Measurements from ENCODE around the gene FOXL1.
"Not testable (repeated sequence)": the region's sequence is repeated elsewhere in the genome, so short reads cannot be mapped to it uniquely, and the experiment has no call there.

The FOXL1 gene

DNA sequence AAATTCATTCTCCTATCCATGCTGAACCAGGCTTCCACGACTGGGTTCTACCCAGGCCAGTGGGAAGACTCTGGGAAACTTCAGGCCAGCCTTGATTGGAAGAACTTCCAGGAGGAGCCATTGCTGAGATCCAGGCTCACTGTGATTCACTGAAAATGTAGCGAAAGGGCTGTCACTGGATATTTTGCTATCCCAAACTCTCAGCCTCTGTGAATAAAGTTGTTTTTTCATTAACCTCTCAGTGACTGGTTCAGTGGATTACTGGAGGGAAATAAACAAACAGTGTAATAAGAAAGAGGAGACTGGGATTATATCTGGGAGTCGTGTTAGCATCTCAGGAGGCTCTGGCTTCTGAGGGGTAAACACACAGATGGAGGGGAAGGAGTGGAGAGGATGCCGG lies 3.1 kb downstream of the FOXL1 start:
- no peak for DNase-seq

DNA sequence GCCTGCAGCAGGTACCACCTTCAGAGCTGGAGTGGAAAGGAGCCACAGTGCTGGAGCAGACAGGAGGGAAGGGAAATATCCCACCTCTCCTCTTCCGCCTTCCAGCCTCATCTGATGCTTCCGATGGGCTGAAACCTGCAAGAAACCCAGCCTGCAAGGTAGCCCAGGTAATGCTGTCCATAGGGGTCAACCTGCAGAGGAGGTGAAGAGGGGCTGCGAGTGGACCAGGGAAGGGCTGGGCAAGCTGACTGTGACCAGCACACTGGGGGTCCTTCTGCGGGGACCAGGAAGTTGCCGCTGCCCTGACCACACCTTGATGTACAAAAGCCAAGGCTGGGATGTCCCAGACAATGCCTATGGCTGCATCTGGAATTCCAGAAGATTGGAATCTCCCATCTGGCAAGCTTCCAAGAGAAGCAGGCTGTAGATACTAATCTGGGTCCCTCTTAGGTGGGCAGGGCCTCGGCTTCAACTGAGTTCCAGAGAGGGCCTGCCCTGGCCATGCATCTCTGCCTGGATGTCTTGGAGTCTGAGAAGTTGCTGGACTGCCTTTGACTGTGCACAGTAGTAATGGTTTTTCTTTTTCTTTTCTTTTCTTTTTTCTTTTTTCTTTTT lies 5.8 kb downstream of the FOXL1 start:
- DNase-seq, result no peak

DNA sequence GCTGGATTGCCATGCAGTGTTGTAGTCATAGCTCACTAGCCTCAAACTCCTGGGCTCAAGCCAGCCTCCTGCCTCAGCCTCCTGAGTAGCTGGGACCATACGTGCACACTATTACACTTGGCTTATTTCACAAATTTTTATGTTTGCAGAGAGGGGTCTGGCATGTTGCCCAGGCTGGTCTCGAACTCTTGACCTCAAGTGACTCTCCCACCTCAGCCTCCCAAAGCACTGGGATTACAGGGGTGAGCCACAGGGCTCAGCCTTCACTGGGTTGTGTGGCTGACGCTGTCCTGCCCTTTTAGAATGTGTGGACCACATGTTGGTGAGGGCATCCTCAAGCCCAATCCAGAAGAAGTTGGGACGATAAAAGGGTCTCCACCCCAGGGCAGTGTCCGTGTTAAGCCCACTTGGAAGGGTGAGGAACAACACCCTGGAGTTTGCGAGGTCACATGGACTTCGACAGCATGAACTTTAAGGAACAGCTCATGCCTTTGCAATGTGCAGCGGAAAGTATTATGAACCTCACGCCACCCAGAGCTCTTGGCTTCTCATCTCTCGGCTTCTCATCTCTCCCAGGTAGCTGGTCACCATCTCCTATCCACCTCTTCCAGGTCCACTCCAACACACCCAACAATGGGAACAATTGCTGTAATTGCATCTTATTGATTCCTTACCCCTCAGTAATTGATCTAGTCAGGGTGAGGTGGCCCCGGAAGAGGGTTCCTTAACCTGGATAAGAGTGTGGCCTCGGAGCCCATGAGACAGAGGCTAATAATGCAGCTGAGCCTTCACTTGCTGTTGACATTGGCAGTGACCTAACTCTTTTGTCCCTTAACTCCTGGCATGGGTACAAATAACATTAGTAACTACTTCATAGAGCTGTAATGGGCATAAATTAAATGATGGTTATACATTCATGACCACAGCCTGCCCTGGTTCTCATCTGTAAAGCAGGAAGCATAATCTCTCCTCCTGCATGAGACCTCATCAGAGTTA lies 6.7 kb downstream of the FOXL1 start:
- DNase-seq, result no peak

DNA sequence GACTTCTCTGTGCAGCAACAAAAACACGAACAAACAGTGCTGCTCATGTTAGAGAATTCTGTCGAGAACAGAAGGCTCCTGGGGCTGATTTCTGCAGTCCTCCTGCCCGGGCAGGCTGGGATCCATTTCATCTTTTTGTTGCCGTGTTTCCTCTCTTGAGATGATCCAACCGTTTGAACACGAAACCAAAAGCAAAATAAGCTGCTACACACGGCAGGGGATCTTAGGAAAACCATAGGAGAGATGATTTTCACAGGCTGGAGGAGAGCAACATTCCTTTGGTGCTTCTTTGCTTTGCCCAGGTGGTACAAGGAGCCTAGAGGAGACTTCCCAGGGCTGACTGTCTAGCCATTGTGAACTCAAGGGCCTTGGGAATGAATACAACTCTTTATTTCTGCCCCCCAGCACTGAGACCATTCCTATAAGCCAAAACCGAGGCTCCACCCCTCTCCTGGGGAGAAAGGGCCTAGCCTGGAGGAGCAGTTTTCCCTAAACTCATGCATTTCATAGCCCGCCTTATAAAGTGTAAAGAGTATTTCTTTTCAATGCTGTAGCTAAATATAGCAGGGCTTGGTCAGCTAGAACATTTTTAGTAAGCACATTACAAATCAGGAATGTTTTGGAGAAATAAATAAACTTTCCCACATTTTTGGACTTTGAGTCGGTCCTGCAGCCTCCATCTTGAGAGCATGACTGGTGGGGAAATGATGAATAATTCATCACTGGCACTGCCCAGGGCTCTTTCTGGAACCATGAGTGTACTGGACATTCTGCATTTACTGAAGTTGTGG lies 7.7 kb downstream of the FOXL1 start:
- DNase-seq, result no peak

DNA sequence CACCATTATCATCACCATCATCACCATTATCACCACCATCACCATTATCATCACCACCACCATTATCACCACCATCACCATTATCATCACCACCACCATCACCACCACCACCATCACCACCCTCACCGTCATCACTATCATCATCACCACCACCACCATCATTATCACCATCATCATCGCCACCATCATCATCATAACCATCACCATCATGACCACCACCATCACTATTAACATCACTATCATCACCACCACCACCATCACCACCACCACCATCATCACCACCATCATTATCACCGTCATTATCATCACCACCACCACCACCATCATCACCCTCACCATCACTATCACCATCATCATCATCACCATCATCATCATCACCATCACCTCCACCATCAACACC lies 9.1 kb downstream of the FOXL1 start:
- DNase-seq, result no peak

DNA sequence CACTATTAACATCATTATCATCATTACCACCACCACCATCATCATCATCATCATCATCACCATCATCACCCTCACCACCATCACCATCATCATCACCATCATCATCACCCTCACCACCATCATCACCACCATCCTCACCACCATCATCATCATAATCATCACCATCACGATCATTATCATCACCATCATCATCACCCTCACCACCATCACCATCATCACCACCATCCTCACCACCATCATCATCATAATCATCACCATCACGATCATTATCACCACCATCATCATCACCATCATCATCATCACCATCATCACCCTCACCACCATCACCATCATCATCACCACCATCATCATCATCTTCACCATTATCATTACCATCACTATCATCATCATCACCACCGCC lies 9.6 kb downstream of the FOXL1 start:
- DNase-seq, result not testable (repeated sequence)

DNA sequence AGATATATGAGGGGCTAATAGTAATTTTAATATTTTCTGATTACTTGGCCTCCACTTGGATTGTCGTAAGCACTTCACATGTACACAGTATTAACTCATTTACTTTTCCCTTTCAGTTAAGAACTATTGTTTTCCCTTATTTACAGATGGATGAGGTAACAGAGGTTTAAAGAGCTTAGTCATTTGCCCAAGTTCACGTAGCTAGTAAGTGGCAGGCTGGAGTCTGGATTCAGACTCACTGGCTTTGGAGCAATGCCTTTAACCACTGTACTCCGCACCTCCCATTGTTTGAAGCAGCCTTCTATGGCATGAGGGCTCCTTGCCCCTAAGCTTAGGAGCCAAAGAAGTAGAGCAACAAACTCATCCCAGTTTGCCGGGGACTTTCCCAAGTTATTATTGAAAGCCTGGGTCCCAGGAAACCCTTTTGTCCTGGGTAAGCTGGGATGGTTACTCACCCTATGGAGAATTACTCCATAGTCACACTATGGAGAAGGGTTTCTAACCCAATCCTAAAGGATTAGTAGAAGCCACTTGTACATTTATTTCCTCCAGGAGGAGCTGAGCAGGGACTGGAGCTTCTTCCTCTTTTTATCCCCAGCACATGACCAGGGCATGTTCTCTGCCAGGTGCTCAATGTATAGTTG lies 12.3 kb downstream of the FOXL1 start:
- no peak for DNase-seq

DNA sequence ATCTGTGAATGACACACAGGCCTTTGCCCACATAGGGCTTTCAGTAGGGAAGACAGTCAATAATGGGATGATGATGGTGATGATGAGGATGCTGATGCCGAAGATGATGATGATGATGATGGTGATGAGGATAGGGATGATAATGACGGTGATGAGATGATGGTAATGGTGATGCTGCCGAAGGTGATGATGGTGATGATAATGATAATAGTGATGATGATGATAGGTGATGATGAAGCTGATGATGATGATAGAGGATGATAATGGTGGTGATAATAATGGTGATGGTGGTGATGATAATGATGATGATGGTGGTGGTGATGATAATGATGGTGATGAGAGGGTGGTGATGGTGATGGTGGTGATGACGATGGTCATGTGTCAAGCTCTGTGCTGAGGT lies 12.9 kb downstream of the FOXL1 start:
- DNase-seq, result no peak

DNA sequence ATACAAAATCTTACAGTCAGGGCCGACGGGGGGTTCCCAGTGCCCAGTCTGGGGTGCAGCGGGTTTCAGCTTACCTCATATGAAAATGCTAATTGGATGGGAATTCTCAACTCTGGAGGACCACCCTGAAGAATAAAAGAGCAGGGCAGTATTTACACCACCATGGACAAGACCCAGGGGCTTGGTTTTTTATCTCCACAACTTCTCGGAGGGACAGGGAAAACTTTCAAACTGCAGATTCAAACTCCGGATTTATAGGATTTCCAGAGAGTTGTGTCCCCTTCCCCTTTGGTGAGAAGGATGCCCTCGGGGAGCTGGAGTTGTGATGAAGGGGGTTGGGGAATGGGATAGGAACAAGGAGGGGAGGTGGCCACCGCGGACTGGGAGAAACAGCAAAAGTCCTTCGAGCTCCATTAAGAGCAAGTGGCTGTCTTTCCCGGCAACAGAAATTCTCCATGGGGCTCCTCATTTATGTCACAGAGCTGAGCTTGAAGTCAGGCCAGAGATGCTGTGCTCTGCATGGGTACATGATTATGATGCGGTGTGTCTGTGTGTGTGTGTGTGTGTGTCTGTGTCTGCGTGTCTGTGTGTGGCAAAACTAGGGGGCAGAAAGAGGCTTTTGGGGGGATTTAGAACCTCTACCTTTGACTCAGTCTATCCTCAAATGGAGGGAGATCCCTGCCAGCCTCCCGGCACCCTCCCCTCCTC lies 15.7 kb downstream of the FOXL1 start:
- DNase-seq, result no peak

DNA sequence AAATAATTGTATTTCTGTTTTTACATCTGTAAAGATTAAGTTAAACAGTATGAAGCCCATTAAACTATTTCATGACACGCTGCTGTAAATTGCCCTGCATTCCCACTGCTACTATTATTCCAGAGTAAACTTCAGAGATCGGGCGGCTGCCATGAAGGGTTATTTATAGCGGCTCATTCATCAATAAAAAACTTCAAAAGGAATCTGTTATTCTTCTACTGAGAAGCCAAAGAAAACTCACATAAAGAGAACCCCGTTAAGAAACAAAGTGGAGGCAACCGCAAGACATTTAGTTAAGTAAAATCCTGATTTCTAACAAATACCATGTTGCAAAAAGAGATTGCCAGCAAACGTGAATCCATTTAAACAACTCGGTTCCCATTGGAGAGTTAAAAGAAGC lies 16.4 kb downstream of the FOXL1 start:
- no peak for DNase-seq

DNA sequence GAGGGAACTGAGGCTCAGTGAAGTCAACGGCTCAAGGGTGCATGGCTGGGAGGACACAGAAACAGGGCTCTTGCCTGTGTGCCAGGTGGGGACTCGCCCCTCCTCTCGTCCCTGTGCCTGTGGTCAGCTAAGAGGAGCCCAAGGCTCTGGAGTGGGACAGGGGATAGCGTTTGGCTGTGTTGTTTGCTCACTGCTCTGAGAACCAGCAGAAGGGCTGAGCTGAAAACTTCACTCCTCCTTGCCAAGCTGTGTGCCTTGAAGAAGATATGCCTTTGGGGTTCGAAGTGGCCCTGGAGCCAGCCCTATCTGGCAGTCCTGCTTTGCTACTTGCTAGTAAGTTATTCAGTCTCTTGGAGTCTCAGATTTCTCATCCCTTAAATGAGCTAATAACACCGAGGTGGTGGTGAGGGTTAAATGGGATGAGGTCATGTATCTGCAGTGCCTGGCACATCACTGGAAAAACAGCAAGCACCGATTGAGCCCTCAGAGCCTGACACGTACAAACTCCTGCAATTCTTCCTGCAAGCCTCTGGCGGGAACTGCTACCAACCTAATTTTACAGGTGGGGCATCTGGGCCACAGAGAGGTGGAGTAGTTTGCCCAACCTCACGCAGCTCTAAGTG lies 17.7 kb downstream of the FOXL1 start:
- no peak for DNase-seq

DNA sequence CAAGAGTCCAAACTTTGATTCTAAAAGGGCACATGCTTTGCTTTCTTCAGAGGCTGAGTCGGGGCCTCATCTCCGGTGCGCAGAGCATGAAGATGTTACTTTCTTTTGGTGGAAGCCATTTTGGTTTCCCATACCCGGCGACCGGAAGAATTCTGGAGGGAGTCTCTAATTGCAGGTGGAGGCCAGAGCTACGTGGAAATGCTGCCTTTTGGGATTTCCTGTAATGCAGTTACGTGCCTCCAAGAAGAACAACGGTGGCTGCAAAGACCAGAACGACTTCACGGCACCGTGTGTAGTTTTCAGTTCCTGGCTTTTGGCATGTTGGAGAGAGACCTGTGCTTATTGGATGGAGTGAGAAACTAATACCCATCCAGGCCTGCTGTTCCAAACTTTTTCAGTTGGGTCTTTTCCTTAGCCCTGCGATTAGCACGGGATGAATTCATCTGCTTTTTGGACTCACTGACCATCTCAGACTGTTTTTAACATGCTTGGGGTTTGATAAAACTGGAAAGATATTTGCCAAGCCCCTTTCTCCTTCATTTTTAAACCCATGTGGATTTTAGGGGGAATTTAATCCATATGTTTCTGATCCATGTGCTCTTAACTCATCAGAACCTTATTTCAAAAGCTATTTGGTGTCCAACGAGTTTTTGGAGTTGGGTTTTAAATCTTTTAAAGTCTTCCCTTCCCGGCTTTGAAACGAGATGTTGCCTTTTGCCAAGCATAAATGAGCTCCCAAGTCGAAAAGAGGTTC lies 19.0 kb downstream of the FOXL1 start:
- no peak for DNase-seq

DNA sequence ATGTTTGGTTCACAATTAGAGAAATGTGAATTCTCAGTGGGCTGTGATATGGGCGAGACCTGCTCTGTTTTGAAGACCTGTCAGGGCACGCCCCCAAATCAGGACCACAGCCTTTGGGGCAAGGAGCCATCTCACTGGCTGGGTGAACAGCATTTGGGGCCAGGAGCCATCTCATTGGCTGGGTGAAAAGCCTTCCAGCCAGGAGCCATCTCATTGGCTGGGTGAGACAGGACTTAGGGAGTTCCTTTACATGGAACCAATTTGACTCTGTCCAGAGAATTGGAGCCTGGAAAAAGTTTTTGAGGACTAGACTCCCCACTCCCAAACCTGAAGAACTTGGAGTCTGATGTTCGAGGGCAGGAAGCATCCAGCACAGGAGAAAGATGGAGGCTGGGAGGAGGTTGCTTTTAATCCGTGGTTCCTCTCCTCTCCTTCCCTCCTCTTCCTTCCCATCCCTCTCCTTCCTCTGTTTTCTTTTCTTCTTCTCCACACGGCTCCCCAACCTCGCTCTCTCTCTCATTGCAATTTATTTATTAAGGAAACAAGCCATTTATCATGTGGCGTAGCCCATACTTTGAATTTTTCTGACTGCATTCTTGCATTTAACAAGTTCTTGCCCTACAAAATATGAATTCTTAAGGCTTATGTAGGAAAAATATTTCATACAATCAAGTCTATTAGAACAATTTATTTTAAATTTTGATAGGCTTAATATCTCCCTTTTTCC lies 19.7 kb downstream of the FOXL1 start:
- DNase-seq, result no peak

DNA sequence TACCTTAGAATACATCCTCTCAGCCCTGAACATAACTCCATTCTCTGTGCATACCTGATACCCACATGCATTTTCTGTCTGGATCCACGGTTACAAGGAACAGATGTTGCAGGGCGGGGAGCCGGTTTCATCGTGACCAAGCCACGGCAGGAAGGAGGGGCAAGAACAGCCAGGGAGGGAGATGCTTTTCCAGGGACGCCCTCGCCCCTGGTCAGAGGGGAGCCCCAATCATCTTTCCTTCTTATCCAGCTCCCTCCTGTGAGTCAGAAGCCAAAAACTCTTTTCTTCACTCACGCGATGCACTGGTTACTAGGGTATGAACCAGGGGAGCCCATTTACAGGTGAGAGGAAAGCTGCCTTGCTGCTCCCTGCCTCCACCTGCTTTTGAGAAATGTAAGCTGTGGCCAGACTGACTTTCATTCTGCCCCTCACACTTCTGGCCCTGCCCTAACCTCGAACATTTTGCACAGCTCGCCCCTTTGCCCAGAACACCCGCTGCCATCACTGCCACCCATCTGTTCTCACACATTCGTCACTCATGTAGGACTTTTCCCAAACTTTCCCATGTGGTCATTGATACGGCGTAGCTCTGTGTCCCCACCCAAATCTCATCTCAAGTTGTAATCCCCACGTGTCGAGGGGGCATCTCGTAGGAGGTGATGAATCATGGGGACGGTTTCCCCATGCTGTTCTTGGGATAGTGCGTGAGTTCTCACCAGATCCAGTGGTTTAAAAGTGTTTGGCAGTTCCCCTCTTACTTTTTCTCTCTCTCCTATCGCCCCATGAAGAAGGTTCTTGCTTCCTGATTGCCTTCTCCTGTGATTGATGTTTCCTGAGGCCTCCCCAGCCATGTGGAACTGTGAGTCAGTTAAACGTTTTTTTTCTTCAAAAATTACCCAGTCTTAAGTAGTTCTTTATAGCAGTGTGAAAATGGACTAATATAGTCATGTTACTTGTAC lies 20.5 kb downstream of the FOXL1 start:
- DNase-seq, result peak; percentile 10

DNA sequence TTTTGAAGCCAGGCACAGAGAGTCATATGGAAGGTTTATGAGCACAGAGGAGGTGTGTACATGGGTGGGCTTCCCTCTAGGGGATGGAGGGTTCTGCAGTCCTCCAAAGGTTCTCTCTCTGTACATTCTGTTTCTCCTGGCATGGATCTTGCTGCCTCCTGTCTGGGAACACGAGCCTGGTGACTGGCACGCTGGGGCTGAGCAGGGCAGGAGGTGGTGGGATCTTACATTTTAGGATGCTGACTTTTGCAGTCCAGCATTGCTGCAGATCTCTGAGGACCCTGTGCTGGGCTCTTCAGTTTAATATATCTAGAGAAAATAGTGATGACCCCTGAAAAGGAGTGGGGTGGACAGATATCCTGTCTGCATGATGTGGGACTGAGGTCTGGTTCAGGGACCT lies 23.0 kb downstream of the FOXL1 start:
- no peak for DNase-seq

DNA sequence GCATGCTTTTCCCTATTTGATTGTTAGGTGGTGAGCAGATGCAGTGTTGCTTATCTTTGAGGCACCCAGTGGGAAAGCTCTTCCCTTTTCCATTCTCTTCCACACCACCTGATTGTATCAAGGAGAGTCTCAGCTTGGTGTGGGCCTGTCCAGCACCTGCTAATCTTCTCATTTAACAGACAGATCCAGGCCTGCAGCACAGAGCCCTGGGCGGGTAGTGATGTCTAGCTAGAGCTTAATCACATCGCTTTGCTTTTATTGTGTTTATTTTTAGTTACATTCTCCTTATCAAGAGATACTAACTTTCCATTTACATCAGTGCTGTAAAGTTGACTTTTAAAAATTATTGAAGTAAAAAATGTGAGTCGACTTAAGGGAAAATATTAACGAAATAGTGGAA lies 24.2 kb downstream of the FOXL1 start:
- DNase-seq, result no peak

DNA sequence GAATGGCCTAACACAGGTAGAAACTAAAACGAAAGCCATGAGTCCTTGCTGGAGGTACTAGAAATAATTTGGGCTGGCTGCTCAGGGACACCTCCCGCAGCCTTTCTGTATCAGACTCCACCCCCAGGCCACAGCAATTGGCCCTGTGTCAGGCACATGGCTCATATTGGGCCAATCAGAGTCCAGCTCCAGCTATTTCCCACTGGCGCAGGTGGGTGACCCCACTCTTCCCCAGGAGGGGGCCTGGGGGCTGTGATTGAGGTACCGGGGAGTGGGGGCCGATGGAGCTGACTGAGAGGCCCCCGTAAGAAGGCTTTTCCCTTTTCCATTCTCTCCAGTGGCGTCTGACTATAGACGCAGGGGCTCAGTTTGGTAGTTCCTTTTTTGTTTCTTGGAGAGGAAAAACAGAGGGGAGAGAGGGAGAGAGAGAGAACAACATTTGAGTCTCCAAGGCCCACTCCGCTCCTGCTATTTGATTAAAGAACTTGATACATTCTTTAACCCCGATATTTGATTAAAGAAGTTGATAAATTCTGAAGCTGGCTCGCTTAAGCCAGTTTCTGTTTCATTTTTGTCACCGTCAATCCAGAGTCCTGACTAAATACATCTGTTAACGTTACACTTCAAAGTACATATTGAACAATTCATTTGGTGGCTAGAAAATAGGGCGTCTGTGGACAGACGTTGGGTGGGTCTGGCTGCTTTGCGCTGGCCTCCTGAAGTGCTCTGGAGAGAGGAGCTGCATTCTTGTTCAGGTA lies 26.3 kb downstream of the FOXL1 start:
- peak; percentile 1 for DNase-seq

DNA sequence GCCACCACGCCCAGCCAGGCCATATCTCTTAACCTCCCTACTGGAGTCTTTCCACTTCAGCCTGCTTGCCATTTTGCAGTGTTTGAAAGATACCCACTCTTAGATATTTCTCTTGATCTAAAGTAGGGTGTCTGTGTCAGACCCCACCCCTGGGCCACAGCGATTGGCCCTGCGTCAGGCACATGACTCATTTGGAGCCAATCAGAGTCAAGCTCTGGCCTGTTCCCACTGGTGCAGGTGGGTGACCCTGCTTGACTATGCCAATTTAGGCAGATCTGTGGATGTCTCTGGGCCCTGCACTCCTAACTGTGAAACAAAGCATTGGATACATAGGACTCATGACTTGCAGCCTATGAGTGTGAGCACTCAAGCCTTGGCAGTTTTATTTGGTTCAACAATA lies 27.6 kb downstream of the FOXL1 start:
- no peak for DNase-seq

All from suppressor macrophage treated with lipopolysaccharide for 4 hours (primary cell).